ENCODE data around the gene CEP85. TPM values are rescaled to one million over a fixed set of nuclear protein-coding genes. Genes with fewer than 3 reads are reported as not detected.

The CEP85 gene
- total and polyA plus RNA-seq, 2 of the 13 experiments (the other 11 are each of a cell fraction or from before 2014, with no cell fraction given): 16.1 to 26.7 TPM

- Histone ChIP-seq H3K27ac (ENCODE audit: extremely low read length, insufficient read depth, low read length) (no peak overlapping the region), H3K4me2 (ENCODE audit: low read depth, low read length) (no peak overlapping the region), H3K36me3 (replicated peaks in 1 of 2; ENCODE audit: control insufficient read depth in 1 of 2, insufficient read depth in 2 of 2, low read length in 2 of 2) (no peaks in the 10 kb centered on the region), H3K4me1 (ENCODE audit: insufficient read depth, low read length) (no peaks in the 10 kb centered on the region), H4K20me1 (ENCODE audit: insufficient read depth, low read length) (no peaks in the 10 kb centered on the region), H3K4me3 (replicated peaks in 1 of 3; ENCODE audit: insufficient read depth in 1 of 3, low read depth in 2 of 3, low read length in 3 of 3) (no peak overlapping the region), H3K79me2 (ENCODE audit: insufficient read depth, low read length) (no peaks in the 10 kb centered on the region), H2AFZ (ENCODE audit: low read length) (no peak overlapping the region), H3K9ac (ENCODE audit: insufficient read depth, low read depth, low read length) (no peak overlapping the region), H3K27me3 (ENCODE audit: control insufficient read depth in 1 of 2, insufficient read depth in 2 of 2, low read length in 2 of 2) (peaks cover 0 to 6% of the 10 kb centered on the region in 2 experiments; a peak in 2 of 5 replicates), H3K9me3 (ENCODE audit: low read length) (no peaks in the 10 kb centered on the region)
- CTCF ChIA-PET (ENCODE audit: low intra/inter-chr PET ratio, low total read pairs): no interaction called here
- in situ Hi-C loops (cut with HindIII; ENCODE audit: extremely low pct_ligation_motif_present, low pct_unique_long_range_greater_than_20kb): no loop called here
- intact Hi-C loops (cut with micrococcal nuclease; ENCODE audit: unreplicated experiment): no loop called here
- ATAC-seq: no peak
- FAIRE-seq: no peak
- BruUV-seq (replicated peaks): no TSS peak
- no peak for DNase-seq (ENCODE audit: low spot score)
- WGBS (ENCODE audit: low lambda C conversion rate): 13% methylated on average over 3 of the region's 3 CpGs
- TF ChIP-seq ZBTB4 (CRISPR knock-in tag; IDR thresholded peaks at IDR 0.05; ENCODE audit: borderline replicate concordance) (no peak), KAT8 (CRISPR knock-in tag; IDR thresholded peaks at IDR 0.05) (no peak), ZNF878 (CRISPR knock-in tag; IDR thresholded peaks at IDR 0.05) (no peak), ZNF841 (CRISPR knock-in tag; IDR thresholded peaks at IDR 0.05; ENCODE audit: borderline replicate concordance) (no peak), AGO2 (optimal IDR thresholded peaks at IDR 0.05; ENCODE audit: low read depth, low read length) (no peak), HINFP (CRISPR knock-in tag; IDR thresholded peaks at IDR 0.05; ENCODE audit: low read depth) (no peak), AHR (CRISPR knock-in tag; IDR thresholded peaks at IDR 0.05) (no peak), NR0B2 (CRISPR knock-in tag; IDR thresholded peaks at IDR 0.05) (no peak), ZNF143 (CRISPR knock-in tag; IDR thresholded peaks at IDR 0.05) (no peak), HMGA1 (CRISPR knock-in tag; conservative IDR thresholded peaks at IDR 0.05) (no peak), SIN3A (IDR thresholded peaks at IDR 0.05; ENCODE audit: borderline replicate concordance, low read depth, low read length) (no peak), ZNF367 (CRISPR knock-in tag; IDR thresholded peaks at IDR 0.05; ENCODE audit: borderline replicate concordance) (no peak)
- POLR2A ChIA-PET: no interaction called here
These were observed 18.8 kb upstream of the CEP85 start for GRCh38 chr1:26215246-26215645.

All from HepG2 (cell line).